NCI-H748 (cell line): ENCODE data around the gene TIAM1.
A peak's percentile ranks its signal among the peaks of the same experiment; 100 is the strongest.

Experiments
- DNase-seq: peaks from one replicate; lab custom pipeline; 2025; ENCODE audit not compliant: unreplicated experiment; lab: John Stamatoyannopoulos, UW

The TIAM1 gene

GRCh38 chr21:31092832-31093625 lies 251.0 kb downstream of the TIAM1 start:
- DNase-seq = peak; percentile 4

- DNase-seq = no peak
These were observed 253.7 kb downstream of the TIAM1 start for GRCh38 chr21:31090376-31090775.

GRCh38 chr21:31088474-31088751 lies 255.6 kb downstream of the TIAM1 start:
- no peak for DNase-seq

GRCh38 chr21:31087639-31088473 lies 256.2 kb downstream of the TIAM1 start:
- no peak for DNase-seq

GRCh38 chr21:31084689-31085088 lies 259.4 kb downstream of the TIAM1 start:
- no peak for DNase-seq

- DNase-seq = no peak
These were observed 265.3 kb downstream of the TIAM1 start for GRCh38 chr21:31078796-31079195.

- DNase-seq = no peak
These were observed 265.8 kb downstream of the TIAM1 start for GRCh38 chr21:31078216-31078615.

- no peak for DNase-seq
These were observed 268.2 kb downstream of the TIAM1 start for GRCh38 chr21:31075848-31076247.

GRCh38 chr21:31072533-31072932 lies 271.5 kb downstream of the TIAM1 start:
- no peak for DNase-seq
